Subcutaneous adipose tissue (tissue), 4 donors: ENCODE results near the gene IGSF21. TPM values are rescaled to one million over a fixed set of nuclear protein-coding genes. Genes with fewer than 3 reads are reported as not detected.

ENCODE experiments used
- total RNA-seq, 4 donors: library from RNA; depleted of rRNA; stranded (reverse); fragments of >200 nt; gene quantifications; one replicate each; pipeline ENCODE4 v1.1.0, GENCODE V29; 2016
- TF ChIP-seq, protein P1 (sequence below): fragments of 450-650 bp; IDR thresholded peaks from one replicate; pipeline ENCODE4 v1.5.1; 2016; ENCODE audit warnings: low read depth, mild to moderate bottlenecking, control low read depth, antibody characterized with exemption, moderate library complexity

The IGSF21 gene
- total RNA-seq, 4 donors from 2014 or later, result 0.98 to 12.6 (median 4.4) TPM; not detected in 1

DNA sequence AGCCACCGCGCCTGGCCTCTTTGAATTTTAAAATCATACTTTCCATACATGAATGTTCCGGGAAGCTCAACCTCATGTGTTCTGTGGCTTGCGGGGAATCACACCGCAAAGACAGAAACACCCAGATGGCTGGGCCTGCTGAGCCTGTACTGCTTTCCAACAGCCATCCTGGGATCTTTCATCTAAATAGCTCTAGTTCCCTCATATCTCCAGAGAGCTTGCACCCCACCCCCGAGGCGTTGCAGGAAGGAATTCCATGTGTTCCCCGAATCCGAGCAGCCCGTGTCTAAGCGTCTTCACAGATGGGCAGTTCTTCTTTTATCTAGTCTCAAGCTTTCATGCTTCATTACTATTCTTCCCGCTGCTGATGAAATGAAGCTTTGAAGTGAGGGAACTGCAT is 66.4 kb downstream of the IGSF21 start:
- TF ChIP-seq, protein P1, sequence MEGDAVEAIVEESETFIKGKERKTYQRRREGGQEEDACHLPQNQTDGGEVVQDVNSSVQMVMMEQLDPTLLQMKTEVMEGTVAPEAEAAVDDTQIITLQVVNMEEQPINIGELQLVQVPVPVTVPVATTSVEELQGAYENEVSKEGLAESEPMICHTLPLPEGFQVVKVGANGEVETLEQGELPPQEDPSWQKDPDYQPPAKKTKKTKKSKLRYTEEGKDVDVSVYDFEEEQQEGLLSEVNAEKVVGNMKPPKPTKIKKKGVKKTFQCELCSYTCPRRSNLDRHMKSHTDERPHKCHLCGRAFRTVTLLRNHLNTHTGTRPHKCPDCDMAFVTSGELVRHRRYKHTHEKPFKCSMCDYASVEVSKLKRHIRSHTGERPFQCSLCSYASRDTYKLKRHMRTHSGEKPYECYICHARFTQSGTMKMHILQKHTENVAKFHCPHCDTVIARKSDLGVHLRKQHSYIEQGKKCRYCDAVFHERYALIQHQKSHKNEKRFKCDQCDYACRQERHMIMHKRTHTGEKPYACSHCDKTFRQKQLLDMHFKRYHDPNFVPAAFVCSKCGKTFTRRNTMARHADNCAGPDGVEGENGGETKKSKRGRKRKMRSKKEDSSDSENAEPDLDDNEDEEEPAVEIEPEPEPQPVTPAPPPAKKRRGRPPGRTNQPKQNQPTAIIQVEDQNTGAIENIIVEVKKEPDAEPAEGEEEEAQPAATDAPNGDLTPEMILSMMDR, result no peak

GRCh38 chr1:18175051-18175450 is 67.5 kb downstream of the IGSF21 start:
- TF ChIP-seq, protein P1, result no peak

DNA sequence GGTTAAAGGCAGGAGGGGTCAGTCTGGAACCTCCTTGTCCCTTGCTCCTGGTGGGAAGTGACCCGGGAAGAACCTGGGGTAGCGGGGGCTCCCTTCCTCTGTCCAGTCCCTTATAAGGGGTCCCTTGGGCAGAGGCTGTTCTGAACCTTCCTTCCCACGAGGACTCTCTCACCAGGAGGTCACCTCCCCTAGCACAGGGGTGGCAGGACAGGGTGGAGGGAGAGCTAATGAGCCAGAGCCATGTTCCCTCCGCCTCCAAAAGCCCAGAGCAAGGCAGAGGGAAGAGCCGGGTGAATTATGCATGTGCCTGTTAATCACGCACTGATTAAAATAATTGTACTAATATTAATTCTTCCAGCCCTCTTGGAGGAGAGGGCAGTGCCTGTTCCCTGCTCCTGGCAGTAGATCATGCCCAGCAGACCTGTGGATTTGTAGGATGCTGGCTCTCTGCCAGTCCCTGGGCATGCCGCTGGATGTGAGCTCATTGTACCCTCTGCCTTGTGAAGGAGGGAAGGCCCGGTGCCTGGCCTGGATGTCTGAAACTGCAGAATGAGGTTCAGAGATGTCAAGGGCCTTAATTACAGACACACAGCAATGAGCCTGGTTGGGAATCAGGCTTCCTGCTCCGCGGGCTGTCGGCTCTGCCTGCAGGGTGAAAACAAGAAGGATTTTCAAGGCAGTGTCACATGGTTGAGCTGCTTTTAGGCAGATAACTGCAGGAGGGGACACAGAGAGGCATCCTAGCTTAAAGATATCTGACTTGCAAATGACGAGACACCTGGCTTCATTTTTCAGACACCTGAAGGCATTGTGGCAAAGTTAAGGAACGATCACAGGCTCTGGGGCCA is 68.2 kb downstream of the IGSF21 start:
- TF ChIP-seq, protein P1, result no peak

DNA sequence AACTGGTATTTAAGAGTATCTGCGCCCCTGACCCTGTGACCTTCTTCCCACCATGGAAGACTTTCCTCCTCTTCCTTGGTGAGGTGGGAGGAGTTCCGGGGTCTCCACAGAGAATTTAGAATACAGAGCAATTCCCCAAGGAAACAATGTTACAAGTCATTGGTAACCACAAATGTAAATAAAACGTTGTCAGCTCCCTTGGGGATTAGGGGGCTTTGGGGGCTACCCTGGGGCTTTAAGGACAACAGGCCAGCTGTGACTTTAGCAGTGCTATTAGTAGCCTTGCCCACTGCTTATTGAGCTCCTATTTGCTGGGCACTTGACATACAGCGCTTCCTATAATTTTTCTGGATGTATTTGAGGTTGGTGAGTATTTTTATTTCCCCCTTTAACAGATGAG is 69.0 kb downstream of the IGSF21 start:
- TF ChIP-seq, protein P1, result no peak

DNA sequence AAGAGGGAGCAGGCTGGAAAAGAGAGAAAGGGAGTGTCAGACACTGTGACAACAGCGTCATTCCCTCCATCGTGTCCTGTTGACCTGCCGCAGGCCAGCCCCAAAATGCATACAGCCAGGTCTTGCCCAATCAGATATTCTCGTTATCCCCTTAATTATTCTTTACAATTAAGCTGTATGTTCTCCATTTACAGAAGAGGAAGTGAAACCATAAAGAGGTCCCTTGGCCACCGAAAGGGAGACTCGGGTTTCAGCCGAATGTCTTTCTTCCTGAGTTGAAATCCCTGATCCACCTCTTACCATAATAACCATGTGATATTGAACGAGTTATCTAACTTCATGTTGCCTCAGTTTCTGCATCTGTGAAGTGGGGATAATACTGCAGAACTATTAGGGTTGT is 70.5 kb downstream of the IGSF21 start:
- TF ChIP-seq, protein P1, result no peak

DNA sequence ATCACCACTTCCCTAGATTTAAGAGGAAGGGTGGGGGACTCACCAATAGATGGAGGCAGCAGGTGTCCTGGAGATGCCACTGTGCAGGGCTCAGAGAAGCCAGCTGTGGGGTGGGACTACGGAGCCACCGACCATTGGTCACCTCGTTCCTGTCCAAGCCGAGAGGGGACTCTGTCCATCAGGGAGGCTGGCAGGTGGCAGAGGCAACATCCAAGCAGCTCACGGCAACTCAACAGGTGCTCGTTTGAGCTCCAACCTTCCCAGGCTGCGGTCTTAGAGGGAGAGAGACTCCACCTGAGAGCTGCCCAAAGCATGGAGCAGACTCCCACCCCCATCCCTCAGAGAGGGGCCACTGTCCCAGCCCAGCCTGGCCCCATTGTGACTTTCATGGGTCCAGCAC is 71.4 kb downstream of the IGSF21 start:
- TF ChIP-seq, protein P1, result no peak

- TF ChIP-seq, protein P1, result no peak
Measured at GRCh38 chr1:18182398-18183160, 75.0 kb downstream of the IGSF21 start.
